HG03108 (cell line): ENCODE data around the gene ADSS2.
"Not testable (repeated sequence)": the region's sequence is repeated elsewhere in the genome, so short reads cannot be mapped to it uniquely, and the experiment has no call there.

Experiments used
- ATAC-seq: cut with Tn5 transposase; IDR thresholded peaks from one replicate; pipeline ENCODE4 v1.9.1; 2021; ENCODE audit warnings: moderate library complexity; ENCODE audit not compliant: unreplicated experiment

Gene ADSS2

GRCh38 chr1:244400974-244401373 is 50.7 kb downstream of the ADSS2 start:
- no peak for ATAC-seq

- ATAC-seq, result no peak
These were observed 54.6 kb downstream of the ADSS2 start for GRCh38 chr1:244397131-244397530.

GRCh38 chr1:244395965-244396364 is 55.7 kb downstream of the ADSS2 start:
- ATAC-seq, result no peak

- no peak for ATAC-seq
These were observed 56.6 kb downstream of the ADSS2 start for GRCh38 chr1:244394826-244395765.

- ATAC-seq, result no peak
These were observed 57.4 kb downstream of the ADSS2 start for GRCh38 chr1:244394346-244394745.

GRCh38 chr1:244393604-244394176 is 58.0 kb downstream of the ADSS2 start:
- no peak for ATAC-seq

DNA sequence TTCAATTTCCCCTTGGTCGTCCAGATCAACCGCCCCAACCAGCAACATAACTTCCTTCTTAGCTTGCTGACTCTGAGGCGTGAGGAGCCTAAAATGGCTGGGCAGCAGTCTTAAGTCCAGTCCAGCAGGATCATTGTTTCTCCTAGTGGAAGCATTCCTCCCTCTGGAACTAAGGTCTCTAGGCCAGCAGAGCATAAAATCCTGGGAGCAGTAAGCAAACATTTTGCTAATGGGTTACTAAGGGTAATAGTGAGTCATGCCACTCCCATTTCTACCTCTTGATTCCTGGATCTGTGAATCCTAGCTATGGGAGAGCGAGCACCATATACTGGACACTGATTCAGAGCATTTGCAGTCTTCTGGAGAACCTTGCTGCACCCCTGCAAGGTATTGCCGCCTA is 59.9 kb downstream of the ADSS2 start:
- ATAC-seq, result no peak

DNA sequence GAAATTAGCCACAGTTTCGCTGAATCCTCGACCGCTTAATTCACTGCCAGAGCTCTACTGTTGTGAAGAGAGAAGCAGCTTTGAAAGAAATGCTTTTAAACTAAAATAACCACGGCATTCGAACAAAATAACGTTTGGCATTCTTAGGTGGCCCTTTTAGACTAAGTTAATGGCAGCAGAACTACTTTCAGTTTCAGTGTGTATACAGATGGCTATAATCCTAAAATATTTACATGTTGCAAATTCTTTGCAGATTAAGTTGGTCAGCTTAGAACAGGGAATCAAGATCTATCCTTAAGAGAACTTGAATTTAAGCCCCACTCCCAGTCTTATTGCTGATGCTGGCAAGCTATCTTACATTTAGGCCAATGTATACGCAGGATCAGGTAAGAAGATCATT is 62.7 kb downstream of the ADSS2 start:
- ATAC-seq, result no peak

DNA sequence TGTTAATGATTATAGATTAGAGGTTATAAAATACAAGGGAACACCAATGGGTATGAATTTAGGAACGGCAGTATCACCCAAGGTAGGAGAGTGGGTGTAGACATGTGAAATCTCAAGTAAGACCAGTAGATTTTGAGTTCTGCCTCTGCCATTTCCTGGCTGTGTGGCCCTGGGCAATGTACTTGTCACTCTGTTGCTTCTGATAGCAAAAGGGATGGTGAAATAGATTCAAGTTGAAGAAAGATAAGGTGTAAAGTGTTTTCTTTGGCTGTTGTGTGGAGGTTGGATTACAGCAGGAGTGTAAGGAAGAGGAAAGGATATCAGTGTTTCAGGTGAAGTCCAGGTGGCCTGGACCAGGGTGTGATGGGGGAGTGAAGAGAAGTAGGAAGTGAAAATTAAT is 64.3 kb downstream of the ADSS2 start:
- ATAC-seq, result no peak

GRCh38 chr1:244386595-244386994 is 65.1 kb downstream of the ADSS2 start:
- no peak for ATAC-seq

DNA sequence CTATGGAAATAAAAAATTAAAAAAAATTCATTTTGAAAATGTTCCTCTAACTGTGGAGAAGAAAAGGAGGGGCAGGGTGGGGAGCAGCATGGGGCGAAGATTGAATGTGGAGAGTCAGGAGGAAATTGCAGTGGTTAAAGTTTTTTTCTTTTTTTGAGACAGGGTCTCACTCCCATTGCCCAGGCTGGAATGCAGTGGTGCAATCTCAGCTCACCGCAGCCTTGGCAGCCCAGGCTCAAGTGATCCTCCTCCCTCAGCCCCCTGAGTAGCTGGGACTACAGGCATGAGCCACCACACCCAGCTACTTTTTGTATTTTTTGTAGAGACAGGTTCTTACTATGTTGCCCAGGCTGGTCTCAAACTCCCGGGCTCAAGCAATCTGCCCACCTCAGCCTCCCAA is 67.6 kb downstream of the ADSS2 start:
- ATAC-seq, result no peak

DNA sequence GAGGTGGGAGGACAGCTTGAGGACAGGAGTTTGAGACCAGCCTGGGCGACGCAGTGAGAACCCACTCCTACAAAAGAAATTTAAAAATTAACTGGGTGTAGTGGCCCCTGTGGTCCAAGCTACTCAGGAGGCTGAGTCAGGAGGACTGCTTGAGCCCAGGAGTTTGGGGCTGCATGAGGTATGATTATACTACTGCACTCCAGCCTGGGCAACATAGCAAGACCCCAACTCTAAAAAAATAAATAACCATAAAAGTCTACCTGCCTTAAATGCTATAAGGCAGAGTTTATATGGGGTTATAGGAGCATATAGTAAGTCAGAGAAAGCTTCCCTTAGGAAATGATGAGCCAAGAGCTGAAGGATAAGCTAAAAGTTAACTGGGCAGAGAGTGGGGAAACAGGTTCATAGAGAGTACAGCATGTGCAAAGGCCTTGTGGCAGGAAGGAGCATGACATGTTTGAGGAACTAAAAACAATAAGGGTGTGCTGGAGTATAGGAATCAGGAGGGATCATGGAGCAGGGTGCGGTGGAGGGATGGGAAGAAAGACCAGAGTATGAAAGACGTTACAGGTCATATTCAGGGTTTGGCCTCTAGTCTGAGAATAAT is 68.3 kb downstream of the ADSS2 start:
- no peak for ATAC-seq

GRCh38 chr1:244381878-244382565 is 69.7 kb downstream of the ADSS2 start:
- no peak for ATAC-seq

- no peak for ATAC-seq
These were observed 75.6 kb downstream of the ADSS2 start for GRCh38 chr1:244376126-244376525.

DNA sequence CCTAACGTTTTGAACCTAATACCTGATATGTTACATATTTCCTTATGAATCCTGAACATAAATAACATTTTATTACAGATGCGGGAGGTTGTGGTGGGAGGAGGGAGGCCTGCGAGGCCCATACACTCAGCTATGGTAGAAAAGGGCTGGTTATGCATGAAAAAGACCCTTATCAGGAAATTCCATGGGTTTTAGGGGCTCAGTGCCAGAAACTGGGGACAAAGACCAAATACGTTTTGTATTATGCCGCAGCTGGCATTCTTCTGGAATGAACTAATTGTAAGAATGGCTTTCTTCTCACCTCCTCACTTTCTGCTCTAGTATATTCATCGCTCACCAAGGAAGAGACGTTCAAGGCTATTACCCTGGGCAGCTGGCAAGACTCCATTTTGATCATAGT is 76.7 kb downstream of the ADSS2 start:
- no peak for ATAC-seq

GRCh38 chr1:244374484-244374883 is 77.2 kb downstream of the ADSS2 start:
- not testable (repeated sequence) for ATAC-seq

- ATAC-seq, result no peak
These were observed 80.2 kb downstream of the ADSS2 start for GRCh38 chr1:244371242-244372141.

DNA sequence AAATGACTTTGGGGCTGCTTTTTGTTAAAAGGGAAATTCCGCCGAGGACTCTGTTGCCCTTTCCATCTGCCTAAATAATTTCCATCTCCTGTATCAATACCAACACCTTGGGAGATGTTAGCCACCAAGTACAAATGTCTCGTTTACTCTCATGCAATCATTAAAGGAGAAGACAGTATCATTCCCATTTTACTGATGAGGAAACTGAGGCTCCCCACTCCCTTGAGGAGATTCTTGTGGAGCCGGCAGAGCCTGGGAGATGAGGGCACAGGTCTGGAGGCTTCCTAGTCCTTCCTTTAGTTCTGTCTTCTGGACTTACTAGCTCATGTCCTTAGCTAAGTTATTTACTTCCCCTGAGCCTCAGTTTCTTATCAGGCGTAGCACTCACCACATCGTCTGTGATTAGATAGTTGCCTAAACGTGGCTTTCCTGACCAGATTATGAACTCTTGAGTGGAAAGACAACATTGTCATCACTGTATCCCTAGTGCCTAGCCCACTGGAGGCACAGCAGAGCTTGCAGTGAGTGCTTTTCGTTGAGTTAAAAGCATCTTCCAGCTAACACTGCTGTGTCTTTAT is 81.6 kb downstream of the ADSS2 start:
- no peak for ATAC-seq

GRCh38 chr1:244369256-244370057 is 82.3 kb downstream of the ADSS2 start:
- no peak for ATAC-seq
